ENCODE measurements around the gene FARSB. TPM values are rescaled to one million over a fixed set of nuclear protein-coding genes. Genes with fewer than 3 reads are reported as not detected.
A peak's percentile ranks its signal among the peaks of the same experiment; 100 is the strongest.

Gene FARSB
- total RNA-seq, 2 donors from 2014 or later = 13.8 to 23.2 TPM

DNA sequence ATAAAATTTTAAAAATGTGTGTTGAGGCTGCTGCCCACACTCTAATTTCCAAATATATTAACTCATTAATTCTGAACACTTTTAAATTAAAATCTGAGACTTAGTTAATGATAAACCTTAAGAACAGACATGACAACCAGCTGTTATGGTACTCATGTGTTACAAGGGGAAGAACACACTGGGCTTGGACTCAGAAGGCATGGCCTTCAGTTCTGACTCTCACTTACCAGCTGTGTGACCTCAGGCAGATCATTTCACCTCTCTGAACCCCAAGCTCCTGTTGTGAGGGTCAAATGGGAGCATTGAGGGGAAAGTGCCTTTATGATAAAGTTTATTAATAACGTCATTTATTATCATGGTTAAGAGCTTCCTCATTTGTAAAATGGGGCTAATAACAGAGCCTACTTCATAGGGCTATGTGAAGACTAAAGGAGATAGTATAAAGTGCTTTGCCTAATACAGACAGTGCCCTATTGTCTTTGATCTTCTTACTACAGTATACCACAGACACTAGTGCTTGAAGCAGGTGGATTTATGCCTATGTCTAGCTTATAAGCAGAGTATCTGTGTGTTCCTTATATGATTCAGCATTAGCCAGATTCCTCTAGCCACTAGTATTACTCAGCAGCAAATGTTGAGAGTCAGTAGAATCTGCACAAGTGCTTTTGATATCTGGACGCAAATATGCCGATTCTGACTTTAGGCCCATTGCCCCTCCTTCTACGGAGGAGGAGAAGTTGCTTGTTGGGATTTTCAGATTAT, 131.9 kb downstream of the FARSB start:
- intact Hi-C loops (cut with DNase I) = no loop called here
- ATAC-seq (peak in 1 of 2 donors; percentile 74), DNase-seq (no peak)

- ATAC-seq = no peak
- DNase-seq = no peak
- intact Hi-C loops (cut with DNase I) = no loop called here
Measured at GRCh38 chr2:222522082-222522481, 133.8 kb downstream of the FARSB start.

- no peak for DNase-seq
- intact Hi-C loops (cut with DNase I) = no loop called here
- ATAC-seq = no peak
Measured at GRCh38 chr2:222521099-222521498, 134.8 kb downstream of the FARSB start.

Other genes with a start within 250 kb of the FARSB start
- gene SGPP2, start 231.5 kb downstream of the FARSB start, total RNA-seq = 1 to 10 TPM; 5.4 to 8.8 TPM
- under 1 TPM; 0.47 to 0.50 TPM for gene MOGAT1, start 15.6 kb upstream of the FARSB start, total RNA-seq
- gene ACSL3, start 204.9 kb upstream of the FARSB start, total RNA-seq = 10 to 100 TPM; 37.8 to 38.1 TPM

All from left cardiac atrium (tissue), 4 donors.